ENCODE results near the gene SLC25A19.

SLC25A19 gene

DNA sequence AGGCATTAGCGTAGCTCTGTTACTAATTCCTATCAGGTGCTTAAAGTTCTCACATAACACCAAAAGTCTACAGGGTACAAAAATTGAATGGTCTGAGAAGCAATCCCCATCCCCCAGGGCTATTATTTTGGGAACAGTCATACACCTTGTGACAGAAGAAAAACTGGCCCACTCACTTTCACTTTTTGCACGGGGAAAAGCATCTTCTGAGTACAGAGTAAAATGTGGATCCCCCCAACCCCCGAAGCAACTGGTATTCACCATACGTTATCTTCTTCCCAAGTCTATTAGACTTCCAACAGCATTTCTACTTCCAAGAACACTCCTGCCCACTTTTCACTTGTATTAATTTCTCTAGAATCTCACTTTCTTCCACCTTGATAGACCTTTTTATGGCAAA, 39.7 kb downstream of the SLC25A19 start:
- TF ChIP-seq SPI1 (IDR thresholded peaks at IDR 0.05; ENCODE audit: low read depth, low read length) (no peak), POU2F2 (IDR thresholded peaks at IDR 0.05; ENCODE audit: low read depth, low read length) (no peak), POLR2AphosphoS5 (IDR thresholded peaks at IDR 0.05; ENCODE audit: low read depth, low read length) (no peak), PAX5 (IDR thresholded peaks at IDR 0.05; ENCODE audit: insufficient read depth, low read length, severe bottlenecking) (no peak), TAF1 (IDR thresholded peaks at IDR 0.05; ENCODE audit: low read depth, low read length) (no peak), POLR2A (IDR thresholded peaks at IDR 0.05; ENCODE audit: low read depth, low read length) (no peak)
- DNase-seq (ENCODE audit: insufficient read length, low spot score) (no peak), FAIRE-seq (peak; percentile 23)

DNA sequence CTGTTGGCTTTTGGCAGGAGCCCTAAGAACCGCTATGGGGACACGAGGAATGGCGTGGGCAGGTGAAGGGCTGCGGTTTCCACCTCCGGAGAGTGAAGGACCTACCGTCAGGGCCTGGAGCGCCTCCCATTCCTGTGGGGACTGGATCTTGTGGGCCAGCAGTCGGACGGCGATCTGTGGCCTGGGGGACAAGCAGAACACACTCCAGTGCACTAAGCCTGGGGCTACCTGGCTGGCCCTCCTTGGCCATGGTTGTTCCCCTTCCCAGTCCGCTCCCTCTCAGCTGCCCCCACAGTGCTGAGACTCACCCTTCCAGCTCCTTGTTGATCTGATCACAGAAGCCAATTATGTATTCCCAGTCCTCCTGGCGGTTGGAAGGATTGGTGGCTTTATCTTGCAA, 42.8 kb downstream of the SLC25A19 start:
- FAIRE-seq (no peak), DNase-seq (ENCODE audit: insufficient read length, low spot score) (no peak)
- no peak for TF ChIP-seq PAX5 (IDR thresholded peaks at IDR 0.05; ENCODE audit: insufficient read depth, low read length, severe bottlenecking)
- no peak for TF ChIP-seq POLR2A (IDR thresholded peaks at IDR 0.05; ENCODE audit: low read depth, low read length)
- no peak for TF ChIP-seq POLR2AphosphoS5 (IDR thresholded peaks at IDR 0.05; ENCODE audit: low read depth, low read length)
- TF ChIP-seq TAF1 (IDR thresholded peaks at IDR 0.05; ENCODE audit: low read depth, low read length): no peak
- no peak for TF ChIP-seq SPI1 (IDR thresholded peaks at IDR 0.05; ENCODE audit: low read depth, low read length)
- no peak for TF ChIP-seq POU2F2 (IDR thresholded peaks at IDR 0.05; ENCODE audit: low read depth, low read length)

DNA sequence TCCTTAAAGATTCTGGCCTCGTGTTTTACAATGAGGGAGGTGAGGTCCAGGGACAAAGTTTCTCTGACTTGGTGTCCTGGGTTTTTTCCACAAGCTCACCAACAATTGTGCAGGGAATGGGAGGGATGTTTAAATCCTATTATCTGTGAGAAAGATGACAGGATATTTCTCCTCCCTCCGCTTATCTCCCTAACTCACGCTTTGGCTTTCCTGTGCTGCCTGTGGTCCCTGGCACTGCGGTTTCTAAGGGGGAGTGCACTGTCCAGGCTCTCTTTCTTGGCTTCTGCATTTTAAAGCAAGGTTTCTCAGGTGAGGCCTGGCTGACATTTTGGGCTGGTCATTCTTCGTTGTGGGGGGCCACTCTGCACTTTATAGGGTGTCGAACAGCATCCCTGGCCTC, 44.2 kb downstream of the SLC25A19 start:
- FAIRE-seq (no peak), DNase-seq (ENCODE audit: insufficient read length, low spot score) (no peak)

DNA sequence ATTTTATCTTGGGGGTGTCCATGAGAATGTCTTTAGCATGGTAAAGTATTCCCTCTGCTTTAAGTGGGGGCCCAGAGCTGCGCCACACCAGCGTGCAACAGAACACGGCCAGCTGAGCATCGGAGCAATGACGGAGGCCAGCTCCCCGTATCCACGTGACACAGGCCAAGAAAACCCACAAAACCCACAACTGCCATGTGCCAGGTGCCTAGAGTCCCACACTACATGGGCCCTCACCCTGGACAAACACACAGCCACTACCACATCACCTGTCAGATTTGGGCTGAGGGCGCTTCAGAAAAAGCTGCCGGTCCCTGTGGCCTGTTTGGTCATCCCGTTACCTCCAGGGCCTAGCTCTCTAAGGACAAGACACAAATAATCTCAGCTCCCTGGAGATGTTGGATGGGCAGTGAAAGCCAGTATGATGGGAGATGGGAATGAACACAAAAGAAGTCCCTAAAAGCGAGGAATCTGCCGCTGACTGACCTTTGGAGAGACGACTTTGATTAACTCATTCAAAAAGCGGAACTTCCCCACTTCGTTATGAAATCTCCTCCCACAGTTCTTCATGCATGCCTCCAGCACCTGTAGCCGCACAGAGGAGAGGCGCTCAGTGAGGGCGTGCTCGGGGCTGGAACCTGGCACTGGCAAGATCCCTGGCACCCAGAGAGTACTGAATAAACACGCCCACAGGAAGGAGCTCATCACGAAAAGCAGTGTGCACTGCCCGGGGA, 44.9 kb downstream of the SLC25A19 start:
- no peak for DNase-seq (ENCODE audit: insufficient read length, low spot score)
- TF ChIP-seq SPI1 (IDR thresholded peaks at IDR 0.05; ENCODE audit: low read depth, low read length): peak; percentile 60
- no peak for TF ChIP-seq TAF1 (IDR thresholded peaks at IDR 0.05; ENCODE audit: low read depth, low read length)
- FAIRE-seq: peak; percentile 72

More for the DNA sequence above, 44.2 kb downstream of the SLC25A19 start:
- no peak for TF ChIP-seq POLR2AphosphoS5 (IDR thresholded peaks at IDR 0.05; ENCODE audit: low read depth, low read length)
- TF ChIP-seq POLR2A (IDR thresholded peaks at IDR 0.05; ENCODE audit: low read depth, low read length): no peak

DNA sequence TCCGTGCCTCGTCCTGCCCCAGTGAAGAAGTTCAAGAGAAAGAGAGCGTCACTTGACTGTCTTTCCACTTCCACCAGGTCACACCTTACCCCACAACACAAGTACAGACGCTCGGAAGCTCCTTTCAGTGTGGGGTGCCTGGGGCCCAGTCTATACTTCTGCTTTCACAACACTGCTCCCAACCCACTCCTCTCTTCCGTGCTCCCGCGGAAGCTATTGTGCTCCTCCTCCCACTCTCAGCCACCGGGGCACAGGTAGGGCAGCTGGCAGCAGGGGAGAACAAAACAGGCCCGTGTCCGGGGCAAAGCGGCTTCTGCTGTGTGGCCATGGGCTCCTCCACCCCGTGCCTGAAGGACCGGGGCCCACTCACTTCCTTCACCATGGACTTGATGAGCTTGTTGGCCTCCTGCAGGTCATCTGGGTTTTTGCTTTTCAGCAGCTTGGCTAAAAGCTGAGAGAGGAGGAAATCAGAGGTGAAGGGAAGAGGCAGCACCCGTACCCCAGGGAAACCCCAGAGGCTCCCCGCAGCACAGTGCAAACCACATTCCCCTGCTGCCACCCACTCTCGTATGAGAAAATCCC, 46.7 kb downstream of the SLC25A19 start:
- no peak for DNase-seq (ENCODE audit: insufficient read length, low spot score)
- no peak for FAIRE-seq
- TF ChIP-seq POLR2AphosphoS5 (IDR thresholded peaks at IDR 0.05; ENCODE audit: low read depth, low read length) (no peak), TAF1 (IDR thresholded peaks at IDR 0.05; ENCODE audit: low read depth, low read length) (no peak), POLR2A (IDR thresholded peaks at IDR 0.05; ENCODE audit: low read depth, low read length) (no peak), POU2F2 (IDR thresholded peaks at IDR 0.05; ENCODE audit: low read depth, low read length) (no peak), SPI1 (IDR thresholded peaks at IDR 0.05; ENCODE audit: low read depth, low read length) (no peak), PAX5 (IDR thresholded peaks at IDR 0.05; ENCODE audit: insufficient read depth, low read length, severe bottlenecking) (no peak)

DNA sequence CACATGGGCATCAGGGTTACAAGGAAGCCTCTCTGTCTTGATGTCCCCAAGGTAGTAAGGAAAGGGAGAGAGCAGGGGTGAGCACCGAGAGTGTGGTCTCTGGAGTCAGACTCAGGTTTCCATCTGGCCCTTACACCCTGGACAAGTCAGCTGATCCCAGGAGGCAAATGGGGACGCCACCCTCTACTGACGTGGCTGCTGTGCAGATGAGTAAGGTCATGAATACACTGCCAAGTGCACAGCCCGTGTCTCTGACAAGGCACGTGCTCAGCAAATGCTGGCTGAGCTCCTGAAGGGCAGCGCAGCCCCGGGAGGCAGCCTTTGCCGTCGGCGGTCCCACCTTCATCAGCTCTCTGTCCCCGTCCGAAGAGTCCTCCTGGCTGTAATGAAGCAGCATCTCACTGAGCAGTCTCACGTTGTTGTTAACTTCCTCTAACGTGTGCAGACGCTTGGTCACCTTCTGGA, 47.2 kb downstream of the SLC25A19 start:
- no peak for TF ChIP-seq PAX5 (IDR thresholded peaks at IDR 0.05; ENCODE audit: insufficient read depth, low read length, severe bottlenecking)
- TF ChIP-seq POLR2A (IDR thresholded peaks at IDR 0.05; ENCODE audit: low read depth, low read length): no peak
- TF ChIP-seq SPI1 (IDR thresholded peaks at IDR 0.05; ENCODE audit: low read depth, low read length): no peak
- TF ChIP-seq POU2F2 (IDR thresholded peaks at IDR 0.05; ENCODE audit: low read depth, low read length): no peak
- no peak for TF ChIP-seq POLR2AphosphoS5 (IDR thresholded peaks at IDR 0.05; ENCODE audit: low read depth, low read length)
- no peak for TF ChIP-seq TAF1 (IDR thresholded peaks at IDR 0.05; ENCODE audit: low read depth, low read length)
- FAIRE-seq (no peak), DNase-seq (ENCODE audit: insufficient read length, low spot score) (no peak)

DNA sequence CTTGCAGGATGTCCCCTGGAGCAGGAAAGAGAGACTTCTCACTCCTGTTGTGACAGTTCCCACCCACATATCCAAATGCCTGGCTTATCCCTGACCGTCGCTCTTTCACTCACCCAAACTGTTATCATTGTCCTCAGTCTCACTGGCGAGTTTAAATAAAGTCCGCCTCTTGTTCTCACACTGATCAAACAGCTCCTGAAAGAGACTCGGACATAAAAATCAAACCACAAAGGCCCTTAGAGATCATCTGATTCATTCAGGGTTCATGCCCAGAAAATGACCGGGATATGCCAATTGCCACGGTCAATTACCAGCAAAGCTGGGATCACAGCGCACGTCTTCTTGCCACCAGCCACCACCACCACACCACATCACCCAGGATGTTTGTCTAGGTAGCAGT, 47.7 kb downstream of the SLC25A19 start:
- TF ChIP-seq POU2F2 (IDR thresholded peaks at IDR 0.05; ENCODE audit: low read depth, low read length) (no peak), SPI1 (IDR thresholded peaks at IDR 0.05; ENCODE audit: low read depth, low read length) (no peak), TAF1 (IDR thresholded peaks at IDR 0.05; ENCODE audit: low read depth, low read length) (no peak), POLR2A (IDR thresholded peaks at IDR 0.05; ENCODE audit: low read depth, low read length) (no peak), PAX5 (IDR thresholded peaks at IDR 0.05; ENCODE audit: insufficient read depth, low read length, severe bottlenecking) (no peak), POLR2AphosphoS5 (IDR thresholded peaks at IDR 0.05; ENCODE audit: low read depth, low read length) (no peak)
- no peak for DNase-seq (ENCODE audit: insufficient read length, low spot score)
- FAIRE-seq: no peak

DNA sequence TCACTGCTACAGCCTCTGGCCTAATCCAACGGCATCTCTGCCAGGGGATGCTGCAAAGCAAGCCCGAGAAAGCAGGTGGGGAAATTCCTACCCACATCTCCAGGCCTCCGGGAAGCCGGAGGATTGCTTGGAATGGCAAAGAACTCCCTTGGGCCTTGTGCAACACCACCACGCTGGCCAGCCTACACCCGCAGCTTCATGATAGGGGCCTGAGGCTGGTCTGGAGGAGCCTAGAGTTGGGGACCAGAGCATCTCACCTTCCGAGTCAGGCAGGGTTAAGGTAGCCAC, 48.1 kb downstream of the SLC25A19 start:
- DNase-seq (ENCODE audit: insufficient read length, low spot score) (no peak), FAIRE-seq (no peak)
- no peak for TF ChIP-seq PAX5 (IDR thresholded peaks at IDR 0.05; ENCODE audit: insufficient read depth, low read length, severe bottlenecking)
- TF ChIP-seq POU2F2 (IDR thresholded peaks at IDR 0.05; ENCODE audit: low read depth, low read length): no peak
- no peak; the same call in 1 of the 2 replicates for TF ChIP-seq POLR2AphosphoS5 (IDR thresholded peaks at IDR 0.05; ENCODE audit: low read depth, low read length)
- TF ChIP-seq SPI1 (IDR thresholded peaks at IDR 0.05; ENCODE audit: low read depth, low read length): no peak
- TF ChIP-seq POLR2A (IDR thresholded peaks at IDR 0.05; ENCODE audit: low read depth, low read length): no peak
- no peak for TF ChIP-seq TAF1 (IDR thresholded peaks at IDR 0.05; ENCODE audit: low read depth, low read length)

DNA sequence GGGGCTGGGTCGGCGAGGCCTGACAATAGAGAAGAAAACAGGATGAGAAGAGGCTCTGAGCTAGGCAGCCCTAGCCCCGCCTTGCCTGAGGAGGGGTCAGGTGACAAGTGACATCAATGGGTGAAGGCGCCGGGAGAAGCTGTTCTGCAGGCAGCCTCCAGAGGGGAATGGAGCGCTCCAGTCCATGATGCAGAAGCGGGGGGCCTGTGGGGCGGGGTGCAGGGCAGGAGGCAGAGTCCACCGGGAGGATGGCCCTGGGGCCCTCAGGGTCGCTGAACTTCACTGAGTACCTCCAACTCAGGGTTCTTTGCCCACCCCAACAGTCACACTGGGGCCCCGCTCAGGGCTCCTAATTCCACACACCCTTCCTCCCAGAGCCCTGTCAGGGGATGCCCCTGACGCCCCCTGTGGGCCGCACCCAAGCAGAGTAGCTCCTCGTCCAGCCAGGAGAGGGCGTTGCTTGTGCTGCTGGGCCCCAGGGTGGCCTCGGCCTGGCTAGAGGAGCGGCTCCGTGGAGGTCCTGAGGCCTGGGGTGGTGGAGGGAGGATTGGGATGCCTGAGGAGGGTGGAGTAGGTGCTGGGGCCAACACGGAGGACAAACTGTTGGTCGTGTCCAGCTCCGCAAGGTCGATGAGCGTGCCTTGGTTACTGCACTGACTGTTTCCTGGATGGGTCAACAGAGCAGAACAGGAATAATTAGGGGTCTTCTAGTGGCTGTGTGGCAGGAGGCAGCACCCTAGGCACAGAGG, 48.7 kb downstream of the SLC25A19 start:
- no peak for TF ChIP-seq SPI1 (IDR thresholded peaks at IDR 0.05; ENCODE audit: low read depth, low read length)
- TF ChIP-seq POU2F2 (IDR thresholded peaks at IDR 0.05; ENCODE audit: low read depth, low read length): no peak
- TF ChIP-seq POLR2AphosphoS5 (IDR thresholded peaks at IDR 0.05; ENCODE audit: low read depth, low read length): no peak
- TF ChIP-seq TAF1 (IDR thresholded peaks at IDR 0.05; ENCODE audit: low read depth, low read length): no peak
- TF ChIP-seq POLR2A (IDR thresholded peaks at IDR 0.05; ENCODE audit: low read depth, low read length): no peak
- TF ChIP-seq PAX5 (IDR thresholded peaks at IDR 0.05; ENCODE audit: insufficient read depth, low read length, severe bottlenecking): no peak
- FAIRE-seq: no peak
- DNase-seq (ENCODE audit: insufficient read length, low spot score): peak; percentile 58

Measured in GM12891 (cell line).